Panc1 (cell line): ENCODE measurements around the gene SAMD11. TPM values are rescaled to one million over a fixed set of nuclear protein-coding genes. Genes with fewer than 3 reads are reported as not detected.

Source experiments
- ATAC-seq: fragments of 200-7000 bp; cut with Tn5 transposase; 2 replicates; pipeline ENCODE4 v1.9.1; 2020; ENCODE audit warnings: mild to moderate bottlenecking, moderate library complexity
- BruUV-seq: library from RNA; stranded (reverse); fragments of 400-500 nt; replicated peaks from 2 replicates; lab custom pipeline; 2021; lab: Mats Ljungman, UMichigan
- CTCF ChIA-PET: fragments of 300-600 bp; sonication (Branson Sonifier 250); formaldehyde crosslinking; loops from one replicate; lab custom pipeline; 2022; ENCODE audit warnings: antibody characterized with exemption; lab: Charles Lee
- POLR2A ChIA-PET: fragments of 300-600 bp; sonication (Branson Sonifier 250); formaldehyde crosslinking; loops from one replicate; lab custom pipeline; 2022; ENCODE audit warnings: antibody characterized with exemption; lab: Charles Lee
- DNase-seq: peaks from one replicate; pipeline ENCODE4 v3.0.0-alpha.2; 2010; ENCODE audit warnings: low read depth, low spot score
- H3K27ac ChIP-seq: 2 replicates; pipeline ENCODE4 v1.5.1; 2011; ENCODE audit warnings: mild to moderate bottlenecking, low read length, inconsistent platforms
- H3K27me3 ChIP-seq: fragments of 200-500 bp; sonication (Bioruptor generic); 2 replicates; pipeline ENCODE4 v1.6.0; 2014; ENCODE audit warnings: low read length, inconsistent platforms; ENCODE audit not compliant: control insufficient read depth, insufficient read depth
- H3K36me3 ChIP-seq: fragments of 200-500 bp; sonication (Bioruptor generic); 2 replicates; pipeline ENCODE4 v1.5.1; 2014; ENCODE audit warnings: inconsistent platforms, mild to moderate bottlenecking, low read length, moderate library complexity; ENCODE audit not compliant: control insufficient read depth, insufficient read depth
- H3K4me1 ChIP-seq: 2 replicates; pipeline ENCODE4 v1.5.1; 2011; ENCODE audit warnings: inconsistent platforms, mild to moderate bottlenecking, low read length, moderate library complexity; ENCODE audit not compliant: control insufficient read depth, insufficient read depth
- H3K4me3 ChIP-seq, 2 experiments: 2 replicates each; pipeline ENCODE4 v1.5.1; 2011 to 2012; ENCODE audit warnings: low read depth in 2 of 2, low read length in 2 of 2, mild to moderate bottlenecking in 2 of 2, inconsistent platforms in 1 of 2, moderate library complexity in 1 of 2
- H3K9me3 ChIP-seq: fragments of 200-500 bp; sonication (Bioruptor generic); 2 replicates; pipeline ENCODE4 v1.5.1; 2014; ENCODE audit warnings: low read depth, mild to moderate bottlenecking, inconsistent platforms, low read length, moderate library complexity; ENCODE audit not compliant: control insufficient read depth, insufficient read depth
- POLR2AphosphoS5 ChIP-seq: IDR thresholded peaks from 2 replicates; pipeline ENCODE4 v1.6.1; 2012; ENCODE audit warnings: mild to moderate bottlenecking, low read depth, low read length, moderate library complexity
- SIN3A ChIP-seq: IDR thresholded peaks from 2 replicates; pipeline ENCODE4 v1.6.1; 2012; ENCODE audit warnings: low read depth, mild to moderate bottlenecking, low read length, moderate library complexity, borderline replicate concordance; ENCODE audit not compliant: insufficient read depth
- TCF7L2 ChIP-seq: IDR thresholded peaks from 2 replicates; pipeline ENCODE4 v1.6.1; 2011; ENCODE audit warnings: mild to moderate bottlenecking, low read depth, low read length, inconsistent platforms
- in situ Hi-C: cut with HindIII; loops from 2 replicates; pipeline ENCODE4 v1.10.0; 2016; ENCODE audit warnings: low sequenced_read_pairs, low pct_unique_long_range_greater_than_20kb
- intact Hi-C: fragments of 100-400 bp; cut with micrococcal nuclease; formaldehyde crosslinking; loops from one replicate; pipeline ENCODE4 v1.10.0; 2022; ENCODE audit not compliant: unreplicated experiment
- total RNA-seq: library from RNA; stranded (reverse); gene quantifications from one replicate; pipeline ENCODE4 v1.2.1, GENCODE V29; 2021; ENCODE audit not compliant: unreplicated experiment
- TF ChIP-seq, protein P1 (sequence below): fragments of 450-650 bp; IDR thresholded peaks from 2 replicates; pipeline ENCODE4 v1.5.1; 2017; ENCODE audit warnings: mild to moderate bottlenecking
- TF ChIP-seq, protein P2 (sequence below), 2 experiments: IDR thresholded peaks; 2 replicates each; pipeline ENCODE4 v1.6.1; 2011 to 2012; ENCODE audit warnings: low read depth in 2 of 2, control low read depth in 1 of 2, low read length in 1 of 2, mild to moderate bottlenecking in 1 of 2, moderate library complexity in 1 of 2; ENCODE audit not compliant: insufficient read depth in 1 of 2

SAMD11 gene
- total RNA-seq, 1 experiment from 2014 or later, result 51.8 TPM

DNA sequence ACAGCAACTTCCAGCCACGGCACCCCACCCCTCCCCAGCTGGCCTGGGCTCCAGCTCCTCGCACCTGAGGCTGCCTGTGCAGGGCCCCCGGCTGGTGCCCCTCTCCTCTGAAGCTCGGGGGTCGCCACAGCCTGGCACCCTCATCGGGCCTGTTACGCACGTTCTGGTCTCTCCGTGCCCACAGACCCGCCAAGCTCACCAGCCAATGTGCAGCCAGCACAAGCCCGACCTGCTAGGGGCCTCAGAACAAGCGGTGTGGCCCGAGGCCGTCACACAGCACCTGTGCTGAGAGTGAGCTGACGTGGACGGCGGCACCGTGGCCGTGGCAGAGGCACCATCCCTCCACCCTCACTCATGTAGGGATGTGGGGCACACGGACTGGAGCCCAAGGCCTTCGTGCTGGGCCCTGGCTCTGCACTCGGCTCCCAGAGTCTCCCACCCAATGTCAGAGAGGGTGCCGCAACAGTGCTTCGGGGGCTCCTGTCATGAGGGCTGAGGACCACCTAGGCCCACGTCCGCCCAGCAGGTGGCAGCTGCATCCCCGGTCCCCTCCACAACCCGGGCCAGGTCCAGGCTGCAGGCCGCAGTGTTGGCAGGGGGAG lies 4.4 kb upstream of the SAMD11 start:
- in situ Hi-C loops (no loop called here), intact Hi-C loops (no loop called here)
- CTCF ChIA-PET, result no interaction called here
- POLR2A ChIA-PET, result no interaction called here
- ATAC-seq, result no peak
- no peak overlapping the region for H3K4me3 ChIP-seq
- peaks cover 74% of the 10 kb centered on the region for H3K4me1 ChIP-seq
- no peak overlapping the region; the same call in 1 of the 2 replicates for H3K27ac ChIP-seq
- no peak for DNase-seq
- no peaks in the 10 kb centered on the region for H3K36me3 ChIP-seq
- no TSS peak for BruUV-seq
- TF ChIP-seq POLR2AphosphoS5 (no peak; the same call in 1 of the 2 replicates), SIN3A (no peak), TCF7L2 (no peak)
- TF ChIP-seq, protein P1, sequence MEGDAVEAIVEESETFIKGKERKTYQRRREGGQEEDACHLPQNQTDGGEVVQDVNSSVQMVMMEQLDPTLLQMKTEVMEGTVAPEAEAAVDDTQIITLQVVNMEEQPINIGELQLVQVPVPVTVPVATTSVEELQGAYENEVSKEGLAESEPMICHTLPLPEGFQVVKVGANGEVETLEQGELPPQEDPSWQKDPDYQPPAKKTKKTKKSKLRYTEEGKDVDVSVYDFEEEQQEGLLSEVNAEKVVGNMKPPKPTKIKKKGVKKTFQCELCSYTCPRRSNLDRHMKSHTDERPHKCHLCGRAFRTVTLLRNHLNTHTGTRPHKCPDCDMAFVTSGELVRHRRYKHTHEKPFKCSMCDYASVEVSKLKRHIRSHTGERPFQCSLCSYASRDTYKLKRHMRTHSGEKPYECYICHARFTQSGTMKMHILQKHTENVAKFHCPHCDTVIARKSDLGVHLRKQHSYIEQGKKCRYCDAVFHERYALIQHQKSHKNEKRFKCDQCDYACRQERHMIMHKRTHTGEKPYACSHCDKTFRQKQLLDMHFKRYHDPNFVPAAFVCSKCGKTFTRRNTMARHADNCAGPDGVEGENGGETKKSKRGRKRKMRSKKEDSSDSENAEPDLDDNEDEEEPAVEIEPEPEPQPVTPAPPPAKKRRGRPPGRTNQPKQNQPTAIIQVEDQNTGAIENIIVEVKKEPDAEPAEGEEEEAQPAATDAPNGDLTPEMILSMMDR, result peak; percentile 63
- H3K9me3 ChIP-seq, result no peaks in the 10 kb centered on the region
- H3K27me3 ChIP-seq, result no peaks in the 10 kb centered on the region

DNA sequence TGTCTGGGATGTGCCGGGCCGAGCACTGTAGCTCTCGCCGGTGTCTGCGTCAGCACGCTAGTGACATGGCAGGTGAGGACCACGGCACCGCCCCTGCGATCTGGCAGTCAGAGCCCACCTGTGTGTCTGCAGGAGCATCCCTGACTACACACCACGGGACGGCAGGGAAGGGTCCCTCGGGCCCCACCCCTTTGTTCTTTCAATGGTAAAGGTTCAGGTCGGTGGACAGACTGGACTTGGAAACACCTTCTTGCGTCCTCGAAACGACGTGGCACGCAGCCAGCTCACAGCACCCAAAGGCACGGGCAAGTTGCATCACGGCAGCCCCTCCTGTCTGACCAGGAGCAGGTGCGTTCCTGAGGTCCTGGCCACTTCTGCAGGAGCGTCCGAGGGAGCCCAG lies 3.7 kb upstream of the SAMD11 start:
- Histone ChIP-seq H3K36me3 (no peaks in the 10 kb centered on the region), H3K4me1 (peaks cover 74% of the 10 kb centered on the region), H3K4me3 (no peak overlapping the region), H3K27me3 (no peaks in the 10 kb centered on the region), H3K9me3 (no peaks in the 10 kb centered on the region), H3K27ac (peak overlapping the region; percentile 52; the same call in 1 of the 2 replicates)
- CTCF ChIA-PET, result no interaction called here
- in situ Hi-C loops, result no loop called here
- intact Hi-C loops, result no loop called here
- POLR2A ChIA-PET, result no interaction called here
- TF ChIP-seq SIN3A (no peak), TCF7L2 (no peak), POLR2AphosphoS5 (no peak; the same call in 1 of the 2 replicates)
- TF ChIP-seq, protein P2, sequence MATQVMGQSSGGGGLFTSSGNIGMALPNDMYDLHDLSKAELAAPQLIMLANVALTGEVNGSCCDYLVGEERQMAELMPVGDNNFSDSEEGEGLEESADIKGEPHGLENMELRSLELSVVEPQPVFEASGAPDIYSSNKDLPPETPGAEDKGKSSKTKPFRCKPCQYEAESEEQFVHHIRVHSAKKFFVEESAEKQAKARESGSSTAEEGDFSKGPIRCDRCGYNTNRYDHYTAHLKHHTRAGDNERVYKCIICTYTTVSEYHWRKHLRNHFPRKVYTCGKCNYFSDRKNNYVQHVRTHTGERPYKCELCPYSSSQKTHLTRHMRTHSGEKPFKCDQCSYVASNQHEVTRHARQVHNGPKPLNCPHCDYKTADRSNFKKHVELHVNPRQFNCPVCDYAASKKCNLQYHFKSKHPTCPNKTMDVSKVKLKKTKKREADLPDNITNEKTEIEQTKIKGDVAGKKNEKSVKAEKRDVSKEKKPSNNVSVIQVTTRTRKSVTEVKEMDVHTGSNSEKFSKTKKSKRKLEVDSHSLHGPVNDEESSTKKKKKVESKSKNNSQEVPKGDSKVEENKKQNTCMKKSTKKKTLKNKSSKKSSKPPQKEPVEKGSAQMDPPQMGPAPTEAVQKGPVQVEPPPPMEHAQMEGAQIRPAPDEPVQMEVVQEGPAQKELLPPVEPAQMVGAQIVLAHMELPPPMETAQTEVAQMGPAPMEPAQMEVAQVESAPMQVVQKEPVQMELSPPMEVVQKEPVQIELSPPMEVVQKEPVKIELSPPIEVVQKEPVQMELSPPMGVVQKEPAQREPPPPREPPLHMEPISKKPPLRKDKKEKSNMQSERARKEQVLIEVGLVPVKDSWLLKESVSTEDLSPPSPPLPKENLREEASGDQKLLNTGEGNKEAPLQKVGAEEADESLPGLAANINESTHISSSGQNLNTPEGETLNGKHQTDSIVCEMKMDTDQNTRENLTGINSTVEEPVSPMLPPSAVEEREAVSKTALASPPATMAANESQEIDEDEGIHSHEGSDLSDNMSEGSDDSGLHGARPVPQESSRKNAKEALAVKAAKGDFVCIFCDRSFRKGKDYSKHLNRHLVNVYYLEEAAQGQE (IDR thresholded peaks at IDR 0.05; ENCODE audit: insufficient read depth in 1 of 2, low read depth in 2 of 2, low read length in 1 of 2), result no peak
- TF ChIP-seq, protein P1, result no peak
- BruUV-seq, result no TSS peak
- ATAC-seq (no peak), DNase-seq (no peak)
